HG02852 (cell line): ENCODE measurements around the gene DIPK1B.

ENCODE experiments used
- ATAC-seq: cut with Tn5 transposase; IDR thresholded peaks from one replicate; pipeline ENCODE4 v1.9.1; 2021; ENCODE audit warnings: mild to moderate bottlenecking, moderate library complexity; ENCODE audit not compliant: unreplicated experiment

Gene DIPK1B

DNA sequence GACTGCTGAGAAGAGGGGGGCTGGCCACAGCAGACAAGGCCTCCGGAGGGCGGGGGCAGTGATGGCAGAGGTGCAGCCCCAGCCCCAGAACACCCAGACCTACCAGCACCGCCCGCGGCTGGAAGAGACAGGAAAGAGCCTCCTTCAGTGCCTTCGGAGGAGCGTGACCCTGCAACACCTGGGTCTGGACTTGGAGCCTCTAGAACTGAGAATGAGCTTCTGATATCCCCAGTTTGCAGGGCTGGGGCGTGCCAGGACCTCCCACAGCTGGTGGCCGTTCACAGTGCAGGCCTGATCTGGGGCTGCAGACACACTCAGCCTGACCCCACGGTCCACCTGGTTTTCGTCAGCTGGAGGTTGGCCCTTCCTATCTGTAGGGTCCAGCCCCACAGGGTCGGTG is 21.2 kb downstream of the DIPK1B start:
- no peak for ATAC-seq

DNA sequence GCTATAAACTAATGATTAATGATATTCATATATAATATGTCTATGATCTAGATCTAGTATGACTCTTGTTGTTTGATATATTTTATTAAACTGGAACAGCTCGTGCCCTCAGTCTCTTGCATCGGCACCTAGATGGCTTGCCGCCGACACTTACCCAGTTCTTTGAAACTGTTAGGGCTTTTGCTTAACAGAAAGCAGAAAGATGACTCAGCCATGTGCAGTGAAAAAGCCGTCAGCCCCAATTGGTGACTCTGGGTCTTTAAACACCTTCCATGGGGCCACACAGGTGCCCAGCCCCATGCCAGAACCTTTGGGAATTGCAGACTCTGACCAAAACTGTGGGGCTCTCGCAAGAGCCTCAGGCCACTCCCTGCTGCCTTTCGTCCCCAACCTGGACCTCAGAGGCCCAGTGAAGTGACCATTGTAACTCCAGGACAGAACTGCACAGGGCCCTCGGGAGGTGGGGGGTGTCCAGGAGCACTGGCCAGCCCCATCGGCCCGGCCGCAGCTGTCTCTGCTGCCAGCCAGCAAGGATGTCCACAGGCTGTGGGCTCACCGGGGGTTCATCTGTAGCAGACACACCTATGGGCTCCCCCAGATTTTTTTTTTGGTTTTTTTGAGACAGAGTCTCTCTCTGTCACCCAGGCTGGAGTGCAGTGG is 22.6 kb downstream of the DIPK1B start:
- ATAC-seq = no peak

DNA sequence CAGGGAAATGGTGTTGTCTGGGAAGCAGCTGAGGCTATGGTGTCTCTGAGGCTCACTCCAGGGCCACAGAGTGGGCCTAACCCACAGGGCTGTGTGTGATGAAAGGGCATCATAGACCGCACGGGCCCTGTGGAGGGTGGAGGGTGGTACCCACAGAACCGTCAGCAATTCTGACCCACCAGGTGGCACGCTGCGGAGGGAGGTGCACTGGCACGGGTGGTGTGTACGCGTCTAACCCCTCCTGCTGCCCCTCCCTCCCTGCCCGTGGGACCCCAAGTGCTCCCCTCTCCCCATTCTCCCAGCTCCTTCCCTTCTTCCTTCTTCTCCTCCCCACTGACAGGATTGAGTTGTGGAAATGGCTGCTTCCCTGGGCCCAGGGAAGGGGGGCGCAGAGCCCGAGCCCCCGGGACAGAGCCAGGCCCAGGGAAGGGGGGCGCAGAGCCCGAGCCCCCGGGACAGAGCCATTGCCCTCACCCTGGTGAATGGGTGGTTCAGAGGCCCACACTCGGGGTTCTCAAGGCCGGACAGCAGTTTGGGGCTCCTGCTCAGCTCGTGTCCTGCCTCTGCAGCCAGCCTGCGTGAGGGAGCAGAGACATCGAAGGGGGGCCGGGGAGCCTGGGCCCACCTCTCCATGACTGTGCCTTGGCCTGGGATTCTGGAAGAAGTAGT is 23.6 kb downstream of the DIPK1B start:
- ATAC-seq = no peak

DNA sequence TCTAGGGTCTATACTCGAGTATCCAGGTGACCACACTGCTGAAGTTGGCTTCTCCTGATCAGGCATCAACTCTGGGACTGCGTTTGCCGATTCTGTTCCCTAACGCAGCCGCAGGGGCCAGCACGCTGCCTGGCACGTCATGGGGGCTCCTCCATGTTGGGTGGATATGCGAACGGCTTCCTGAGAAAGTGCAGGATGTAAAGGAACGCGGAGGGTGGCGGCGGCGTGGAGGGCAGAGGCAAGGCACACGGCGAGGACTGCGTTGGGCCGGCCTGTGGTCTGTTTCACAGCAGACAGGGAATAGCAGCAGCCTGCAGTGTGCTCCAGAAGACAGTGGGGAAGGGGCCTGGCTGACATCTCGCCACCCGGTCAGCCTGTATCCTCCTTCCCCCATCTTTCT is 26.6 kb downstream of the DIPK1B start:
- ATAC-seq = no peak

DNA sequence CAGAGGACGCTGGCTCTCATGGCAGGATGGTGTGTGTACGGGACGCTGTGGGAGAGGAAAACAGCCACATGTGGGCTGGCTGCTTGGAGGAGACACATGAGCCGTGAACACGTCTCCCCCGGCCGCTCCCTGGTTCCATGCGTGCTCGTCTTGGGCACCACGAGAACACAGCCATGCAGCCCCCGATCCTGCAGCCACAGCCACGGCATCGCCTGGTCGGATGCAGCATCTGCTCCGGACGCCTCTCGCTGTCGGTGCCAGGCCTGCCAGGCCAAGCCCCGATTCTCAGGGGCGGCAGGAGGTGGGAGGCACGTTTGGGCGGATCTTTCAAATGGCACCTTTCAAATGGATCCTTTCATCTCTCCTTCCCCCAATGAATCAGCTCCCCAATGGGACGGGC is 27.1 kb downstream of the DIPK1B start:
- ATAC-seq = no peak

DNA sequence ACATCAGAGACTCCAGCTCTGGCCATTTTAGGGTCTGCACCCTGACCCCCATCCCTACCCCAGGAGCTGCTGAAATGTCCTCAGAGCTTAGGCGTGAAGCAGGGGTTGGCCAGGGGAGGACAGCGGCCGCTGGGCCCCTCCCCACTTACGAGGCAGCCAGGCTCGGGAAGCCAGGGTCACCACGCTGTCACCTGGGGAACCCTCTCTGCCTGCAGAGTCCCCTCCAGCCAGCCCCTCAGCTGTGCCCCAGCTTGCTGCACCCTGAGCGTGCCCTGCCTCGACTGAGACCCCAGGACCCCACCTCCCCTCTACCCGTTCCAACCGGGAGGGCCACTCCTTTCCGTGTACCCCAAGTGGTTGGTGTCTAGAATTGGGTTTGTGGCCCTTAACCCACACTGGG is 27.7 kb downstream of the DIPK1B start:
- no peak for ATAC-seq

DNA sequence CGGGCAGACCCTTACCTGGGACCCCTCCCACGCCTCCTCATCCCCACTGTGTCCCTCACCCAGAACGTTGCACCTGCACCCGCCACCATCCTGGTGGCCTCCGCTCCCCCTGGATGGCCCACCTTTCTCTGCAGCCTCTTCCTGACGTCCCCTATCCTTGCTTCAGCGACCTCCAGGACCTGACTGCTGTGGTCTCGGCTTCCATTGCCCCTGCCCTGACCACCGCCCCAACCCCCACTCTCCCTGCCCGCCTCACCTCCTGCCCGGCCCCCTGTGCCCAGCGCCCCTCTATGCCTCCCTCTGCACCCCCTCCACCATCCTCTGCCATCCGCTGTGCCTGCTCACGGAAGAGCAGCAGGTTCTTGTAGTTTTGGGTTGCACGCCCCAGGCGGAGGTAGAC is 28.1 kb downstream of the DIPK1B start:
- no peak for ATAC-seq

DNA sequence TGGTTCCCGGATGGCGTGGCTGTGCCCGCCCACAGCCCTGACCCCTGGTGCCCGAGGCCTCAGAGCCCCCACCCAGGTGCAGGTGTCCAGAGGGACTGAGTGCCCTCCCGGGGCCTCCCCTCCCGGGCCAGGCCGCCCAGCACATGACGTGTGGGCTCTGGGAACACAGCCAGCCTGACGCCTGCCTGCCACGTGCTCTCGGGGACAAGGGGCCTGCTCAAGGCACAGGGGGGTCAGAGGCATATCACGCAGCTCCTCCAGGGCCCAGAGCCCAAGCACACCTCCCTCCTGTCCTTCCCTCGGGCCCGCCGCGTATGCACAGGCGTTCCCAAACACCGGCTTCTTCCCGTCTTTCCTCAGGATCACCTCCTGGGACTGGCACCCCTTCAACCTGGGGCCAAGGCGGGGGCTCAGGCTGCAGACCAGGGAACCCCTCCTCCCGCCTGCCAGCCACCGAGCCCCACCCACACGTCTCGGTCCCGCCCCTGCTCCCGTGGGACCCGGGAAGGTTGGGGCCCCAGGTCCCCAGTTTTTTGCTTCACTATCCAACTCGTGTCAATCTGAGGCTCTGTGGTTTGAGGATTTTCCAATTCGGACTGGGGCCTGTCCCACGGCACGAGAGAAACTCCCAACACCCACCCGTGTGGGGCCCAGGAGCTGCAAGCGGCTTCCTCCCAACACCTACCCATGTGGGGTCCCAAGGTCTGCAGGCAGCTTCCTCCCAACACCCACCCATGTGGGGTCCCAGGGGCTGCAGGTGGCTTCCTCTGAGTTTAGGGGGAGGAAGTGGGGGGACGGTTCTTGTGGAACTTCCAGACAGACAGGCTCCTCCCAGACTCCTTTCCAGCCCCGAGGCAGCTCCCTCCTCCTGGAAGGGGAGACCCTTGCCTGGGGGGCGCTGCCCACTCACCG is 28.9 kb downstream of the DIPK1B start:
- no peak for ATAC-seq

DNA sequence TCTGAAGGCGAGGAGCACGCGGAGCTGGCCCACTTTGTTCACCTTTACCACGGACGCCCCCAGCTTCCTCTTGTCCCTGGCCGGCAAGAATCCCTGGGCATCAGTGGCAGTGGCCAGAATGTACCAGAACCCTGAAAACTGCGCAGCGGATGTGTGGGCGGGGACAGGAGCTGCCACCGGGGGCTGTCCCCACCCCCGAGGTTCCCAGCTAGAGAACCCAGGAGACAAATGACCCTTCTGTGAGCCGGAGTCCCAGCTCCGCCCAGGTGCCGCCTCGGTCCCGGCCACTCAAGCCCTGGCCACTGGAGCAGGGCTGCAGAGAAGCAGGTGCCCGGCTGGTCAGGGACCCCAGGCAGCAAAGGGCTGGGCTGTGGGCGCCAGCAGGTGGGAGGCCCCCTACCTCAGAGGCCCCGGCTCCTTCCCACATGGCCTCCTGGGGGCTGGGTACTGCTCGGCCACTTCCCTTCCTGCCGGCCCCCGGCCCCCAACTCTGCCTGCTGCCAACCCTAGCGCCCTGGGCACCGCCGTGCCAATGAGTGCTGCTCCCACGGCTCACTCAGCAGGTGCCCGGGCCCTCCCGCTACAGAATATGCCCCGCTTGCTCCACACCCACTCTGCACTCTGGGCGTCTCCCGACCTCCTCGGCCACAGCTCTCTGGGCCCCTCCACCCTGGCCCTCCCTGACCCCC is 29.7 kb downstream of the DIPK1B start:
- no peak for ATAC-seq

DNA sequence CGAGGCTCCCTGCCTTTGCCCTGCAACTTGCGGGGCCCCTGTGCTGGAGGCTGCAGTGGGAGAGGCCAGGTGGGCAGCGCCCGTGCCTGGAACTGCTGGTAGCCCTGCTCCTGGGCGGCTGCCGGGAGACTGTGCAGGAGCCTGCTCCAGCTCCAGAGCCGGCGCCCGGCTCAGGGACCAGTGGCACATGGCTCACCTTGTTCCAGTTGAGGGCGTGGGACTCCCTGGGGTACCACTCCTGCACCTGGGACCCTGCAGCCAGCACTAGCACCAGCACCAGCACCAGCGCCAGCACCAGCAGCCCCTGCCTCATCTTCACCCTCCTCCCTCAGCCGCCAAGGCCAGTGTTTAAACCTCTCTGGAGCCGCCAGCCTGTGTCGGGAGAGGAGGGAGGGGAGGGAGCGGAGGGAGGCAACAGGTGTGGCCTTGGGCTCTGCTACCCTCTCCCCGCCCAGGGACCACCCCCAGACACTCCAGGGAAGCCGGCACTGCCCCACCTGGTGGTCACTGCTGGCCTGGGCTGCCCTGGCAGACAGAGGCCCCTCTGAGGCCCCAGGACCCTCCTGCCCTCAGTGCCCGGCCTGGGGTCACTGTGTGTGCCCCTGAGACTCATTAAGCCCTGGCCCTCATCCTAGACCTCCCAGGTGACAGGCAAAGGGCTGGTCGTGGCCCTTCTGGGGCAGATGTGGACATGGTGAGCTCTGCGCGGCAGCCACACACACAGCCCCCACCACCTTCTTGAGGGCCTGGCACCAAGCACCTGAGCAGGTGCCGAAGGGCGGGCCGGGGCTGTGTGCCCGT is 30.4 kb downstream of the DIPK1B start, which contains the start of gene LCN10:
TSS of gene LCN10 (minus strand) at position 350 of the 801 bp plus-strand sequence. CDS start at position 313, 37 bp downstream.
- ATAC-seq = no peak

DNA sequence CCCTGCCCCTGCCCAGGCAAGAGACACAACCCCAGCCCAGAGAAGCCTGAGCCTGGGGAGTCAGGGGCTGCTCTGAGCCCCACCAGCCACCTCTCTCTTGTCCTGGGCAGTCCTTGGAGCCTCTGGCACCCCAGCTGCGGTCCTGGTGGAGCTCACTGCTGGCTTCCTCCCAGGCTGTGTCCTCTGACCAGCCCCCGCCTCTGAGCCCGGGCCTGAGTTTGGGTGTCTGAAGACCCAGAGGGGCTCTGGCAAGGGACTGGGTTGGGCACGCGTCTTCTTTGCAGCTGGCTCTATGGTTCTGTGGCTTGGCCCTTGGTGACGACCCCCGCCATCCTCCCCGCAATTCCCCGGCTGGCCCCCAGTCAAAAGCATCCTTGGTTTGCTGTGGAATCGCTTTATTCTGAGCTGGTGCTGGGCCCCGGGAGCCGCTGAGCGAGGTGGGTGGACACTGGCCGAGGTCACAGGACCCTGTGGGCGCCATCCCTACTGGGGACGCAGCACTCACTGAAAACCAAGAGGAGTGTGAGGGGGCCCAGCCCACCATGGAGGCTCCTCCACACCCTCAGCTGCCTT is 31.4 kb downstream of the DIPK1B start:
- ATAC-seq = no peak

DNA sequence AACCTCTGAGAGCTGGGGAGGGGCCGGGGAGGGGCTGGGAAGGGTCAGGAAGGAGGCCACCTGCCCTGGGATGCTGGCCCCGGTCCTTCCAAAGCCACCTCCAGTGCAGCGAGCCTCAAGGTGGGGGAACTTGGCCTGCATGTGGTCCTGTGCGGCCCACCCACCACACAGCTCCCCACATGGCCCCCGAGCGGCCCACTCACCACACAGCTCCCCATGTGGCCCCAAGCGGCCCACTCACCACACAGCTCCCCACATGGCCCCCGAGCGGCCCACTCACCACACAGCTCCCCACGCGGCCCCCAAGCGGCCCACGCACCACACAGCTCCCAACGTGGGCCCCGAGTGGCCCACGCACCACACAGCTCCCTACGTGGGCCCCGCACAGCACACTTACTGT is 32.4 kb downstream of the DIPK1B start:
- no peak for ATAC-seq

DNA sequence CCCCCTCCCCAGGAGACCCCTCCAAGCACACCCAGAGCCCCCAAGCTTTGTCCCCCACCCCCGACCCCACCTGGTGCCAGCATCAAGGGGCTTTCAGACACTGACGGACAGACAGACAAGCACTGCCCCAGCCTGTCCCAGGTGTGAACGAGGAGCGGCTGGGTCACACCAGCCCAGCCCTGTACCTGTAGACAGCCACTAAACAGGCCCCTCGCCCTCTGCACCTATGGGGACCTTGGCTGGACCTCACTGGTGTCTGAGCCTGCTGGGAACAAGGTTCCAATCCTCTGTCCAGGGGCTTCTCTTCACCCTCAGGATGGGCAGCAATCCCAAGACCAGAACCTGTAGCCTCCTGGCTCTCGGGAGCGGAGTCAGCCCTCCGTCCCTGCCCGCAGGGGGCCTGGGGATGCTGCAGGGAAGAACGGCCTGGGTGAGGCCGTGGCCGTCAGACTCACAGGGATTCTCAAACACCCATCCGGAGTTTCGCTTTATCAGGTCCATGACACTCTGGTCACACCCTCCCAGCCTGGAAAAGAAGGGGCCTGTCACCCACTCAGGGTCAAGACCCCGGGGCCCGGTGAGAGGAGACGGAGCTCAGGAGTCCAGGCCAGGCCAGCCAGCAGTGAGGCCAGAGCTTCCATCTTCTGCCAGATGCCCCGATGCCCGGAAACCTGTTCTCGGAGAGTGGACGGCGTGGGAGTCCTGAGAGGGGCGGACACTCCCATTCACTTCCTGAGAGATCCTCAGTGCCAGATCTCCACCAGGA is 33.2 kb downstream of the DIPK1B start:
- ATAC-seq = no peak

DNA sequence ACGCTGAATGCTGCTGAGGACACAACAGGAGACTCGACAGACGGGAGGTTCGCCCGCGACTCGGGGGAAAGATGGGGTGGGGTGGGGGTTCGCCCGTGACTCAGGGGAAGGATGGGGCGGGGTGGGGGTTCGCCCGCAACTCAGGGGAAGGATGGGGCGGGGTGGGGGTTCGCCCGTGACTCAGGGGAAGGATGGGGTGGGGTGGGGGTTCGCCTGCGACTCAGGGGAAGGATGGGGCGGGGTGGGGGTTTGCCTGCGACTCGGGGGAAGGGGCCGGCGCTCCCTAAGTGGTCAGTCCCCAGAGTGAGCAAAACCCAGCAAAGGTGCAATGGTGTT is 33.8 kb downstream of the DIPK1B start:
- ATAC-seq = no peak

DNA sequence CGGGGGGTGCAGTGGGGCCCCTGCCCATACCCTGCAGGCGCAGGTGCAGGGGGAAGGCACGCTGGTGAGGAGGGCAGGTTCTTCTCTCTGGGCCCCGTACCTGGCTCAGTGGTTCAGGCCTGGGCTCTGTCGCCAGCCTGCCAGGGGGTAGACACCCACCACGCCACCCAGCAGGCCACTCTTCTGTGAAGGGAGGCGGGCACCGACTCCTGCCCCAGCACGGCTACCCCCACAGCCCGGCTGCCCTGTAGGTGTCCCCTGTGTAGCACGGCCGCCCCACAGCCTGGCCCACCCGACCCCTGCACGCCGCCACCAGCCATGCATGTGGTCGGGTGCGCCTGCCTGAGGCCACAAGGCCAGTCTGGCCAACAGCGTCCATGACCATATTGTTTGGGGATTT is 34.2 kb downstream of the DIPK1B start:
- ATAC-seq = no peak

DNA sequence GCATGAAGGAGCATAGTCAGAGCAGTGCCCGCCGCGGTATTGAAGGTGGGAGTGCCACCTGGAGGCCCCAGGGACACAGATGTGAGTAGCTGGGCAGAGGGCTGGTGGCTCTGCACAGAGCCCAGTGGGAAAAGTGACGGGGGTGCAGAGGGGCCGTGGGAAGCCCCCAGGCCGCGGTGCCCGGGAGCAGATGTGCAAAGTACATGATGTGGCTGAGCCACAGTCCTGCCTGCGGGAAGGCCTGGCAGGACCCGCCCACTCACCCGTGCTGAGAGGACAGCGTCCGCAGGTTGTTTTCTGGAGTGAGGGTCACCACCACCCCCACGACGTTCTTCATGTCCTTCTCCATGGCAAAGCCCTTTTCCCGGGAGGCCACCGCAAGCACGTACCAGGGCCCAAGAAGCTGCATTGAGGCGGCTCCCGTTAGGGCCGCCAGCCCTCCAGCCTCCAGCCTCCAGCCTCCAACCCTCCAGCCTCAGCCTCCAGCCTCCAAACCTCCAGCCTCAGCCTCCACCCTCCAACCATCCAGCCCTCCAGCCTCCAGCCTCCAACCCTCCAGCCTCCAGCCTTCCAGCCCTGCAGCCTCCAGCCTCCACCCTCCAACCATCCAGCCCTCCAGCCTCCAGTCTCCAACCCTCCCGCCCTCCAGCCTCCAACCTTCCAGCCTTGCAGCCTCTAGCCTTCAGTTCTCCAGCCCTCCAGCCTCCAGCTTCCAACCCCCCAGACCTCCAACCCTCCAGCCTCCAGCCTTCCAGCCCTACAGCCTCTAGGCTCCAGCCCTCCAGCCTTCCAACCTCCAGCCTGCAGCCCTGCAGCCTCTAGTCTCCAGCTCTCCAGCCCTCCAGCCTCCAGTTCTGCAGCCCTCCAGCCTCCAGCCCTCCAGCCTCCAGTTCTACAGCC is 35.0 kb downstream of the DIPK1B start:
- ATAC-seq = no peak

DNA sequence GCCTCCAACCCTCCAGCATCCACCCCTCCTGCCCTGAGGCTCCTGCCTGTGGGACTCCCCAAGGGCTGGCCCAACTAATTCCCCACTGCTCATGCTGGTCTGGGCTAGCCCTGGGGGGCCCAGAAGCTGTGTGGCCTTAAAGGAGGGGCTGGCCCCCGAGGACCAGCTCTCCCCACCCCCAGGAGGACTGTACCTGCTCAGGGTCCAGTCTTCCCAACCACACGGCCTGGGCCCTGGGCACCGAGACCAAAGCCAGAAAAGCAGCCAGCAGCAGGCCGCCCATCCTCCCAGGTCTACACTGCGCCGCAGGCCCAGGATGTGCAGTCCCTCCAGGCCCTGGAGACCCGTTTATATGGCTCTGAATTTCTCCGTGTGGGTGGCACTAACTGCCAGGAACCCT is 35.8 kb downstream of the DIPK1B start, which contains the start of gene LCN6:
TSS of gene LCN6 (minus strand) at position 325 of the 400 bp plus-strand sequence. CDS start at position 283, 42 bp downstream.
- no peak for ATAC-seq
